ENCODE results near the gene SEMA4D. TPM values are rescaled to one million over a fixed set of nuclear protein-coding genes. Genes with fewer than 3 reads are reported as not detected.

Gene SEMA4D
- total RNA-seq, 4 donors from 2014 or later = 1.5 to 27.8 (median 11.6) TPM

DNA sequence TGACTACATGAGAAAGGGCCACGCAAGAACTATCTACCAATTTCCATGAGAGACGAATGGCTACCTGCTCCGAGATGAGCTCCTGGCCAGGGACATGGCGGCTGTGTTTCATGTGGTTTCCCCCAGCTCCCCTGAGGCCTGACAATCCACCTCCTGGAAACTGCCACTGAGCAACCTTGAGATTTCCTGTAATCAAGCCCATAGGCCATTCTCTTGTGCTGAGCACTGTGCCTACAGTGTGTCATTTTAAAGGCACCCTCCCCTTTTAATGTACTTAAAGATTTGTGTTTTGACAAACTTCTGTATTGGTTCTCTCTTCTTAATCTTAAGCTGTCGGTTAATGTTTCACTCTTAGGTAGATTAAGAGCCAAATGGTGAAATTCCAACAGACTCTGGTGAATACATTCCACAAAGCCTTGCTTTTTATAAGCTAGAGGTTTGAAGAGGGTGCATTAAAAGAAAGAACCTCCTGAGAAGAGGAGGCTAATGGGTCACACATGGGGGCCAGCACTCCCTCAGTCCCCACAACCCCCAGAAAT lies 107.3 kb downstream of the SEMA4D start:
- no peaks in the 10 kb centered on the region for H3K36me3 ChIP-seq
- intact Hi-C loops (cut with DNase I; ENCODE audit: low total_unique reads) = no loop called here
- TF ChIP-seq POLR2A (IDR thresholded peaks at IDR 0.05) = no peak

DNA sequence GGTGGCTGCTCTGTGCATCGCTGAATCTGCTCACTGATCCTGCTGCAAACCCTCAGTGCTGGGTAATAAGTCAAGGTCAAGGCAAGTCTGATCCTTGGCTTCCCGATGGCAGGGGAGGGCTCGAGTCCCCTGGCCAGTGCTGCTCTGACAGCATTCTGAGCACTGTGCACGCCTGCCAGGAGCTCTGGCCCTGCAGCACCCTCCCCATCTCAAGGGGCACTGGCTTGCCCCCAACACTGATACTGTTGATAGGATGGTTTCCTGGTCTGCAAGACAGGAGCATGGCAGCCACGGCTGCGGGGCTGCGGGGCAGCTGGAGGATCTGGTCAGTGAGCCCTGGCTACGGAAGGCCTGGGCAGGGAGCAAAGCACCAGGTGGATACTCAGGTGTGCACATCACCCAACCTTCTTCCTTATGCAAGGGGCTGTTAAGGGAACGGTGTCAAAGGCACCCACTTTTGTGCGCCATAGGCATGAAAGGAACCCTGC lies 107.8 kb downstream of the SEMA4D start:
- intact Hi-C loops (cut with DNase I; ENCODE audit: low total_unique reads) = no loop called here
- Histone ChIP-seq H3K4me1 (no peaks in the 10 kb centered on the region), H3K27ac (no peak overlapping the region), H3K9me3 (no peaks in the 10 kb centered on the region), H3K36me3 (no peaks in the 10 kb centered on the region), H3K4me3 (no peak overlapping the region), H3K27me3 (no peaks in the 10 kb centered on the region)
- DNase-seq = no peak
- TF ChIP-seq, protein P1, sequence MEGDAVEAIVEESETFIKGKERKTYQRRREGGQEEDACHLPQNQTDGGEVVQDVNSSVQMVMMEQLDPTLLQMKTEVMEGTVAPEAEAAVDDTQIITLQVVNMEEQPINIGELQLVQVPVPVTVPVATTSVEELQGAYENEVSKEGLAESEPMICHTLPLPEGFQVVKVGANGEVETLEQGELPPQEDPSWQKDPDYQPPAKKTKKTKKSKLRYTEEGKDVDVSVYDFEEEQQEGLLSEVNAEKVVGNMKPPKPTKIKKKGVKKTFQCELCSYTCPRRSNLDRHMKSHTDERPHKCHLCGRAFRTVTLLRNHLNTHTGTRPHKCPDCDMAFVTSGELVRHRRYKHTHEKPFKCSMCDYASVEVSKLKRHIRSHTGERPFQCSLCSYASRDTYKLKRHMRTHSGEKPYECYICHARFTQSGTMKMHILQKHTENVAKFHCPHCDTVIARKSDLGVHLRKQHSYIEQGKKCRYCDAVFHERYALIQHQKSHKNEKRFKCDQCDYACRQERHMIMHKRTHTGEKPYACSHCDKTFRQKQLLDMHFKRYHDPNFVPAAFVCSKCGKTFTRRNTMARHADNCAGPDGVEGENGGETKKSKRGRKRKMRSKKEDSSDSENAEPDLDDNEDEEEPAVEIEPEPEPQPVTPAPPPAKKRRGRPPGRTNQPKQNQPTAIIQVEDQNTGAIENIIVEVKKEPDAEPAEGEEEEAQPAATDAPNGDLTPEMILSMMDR (IDR thresholded peaks at IDR 0.05) = no peak
- no peak for TF ChIP-seq POLR2A (IDR thresholded peaks at IDR 0.05)

More for the DNA sequence above, 107.3 kb downstream of the SEMA4D start:
- no peaks in the 10 kb centered on the region for H3K27me3 ChIP-seq
- no peak overlapping the region for H3K27ac ChIP-seq
- no peak for DNase-seq
- no peak overlapping the region for H3K4me3 ChIP-seq
- no peaks in the 10 kb centered on the region for H3K4me1 ChIP-seq
- no peaks in the 10 kb centered on the region for H3K9me3 ChIP-seq

DNA sequence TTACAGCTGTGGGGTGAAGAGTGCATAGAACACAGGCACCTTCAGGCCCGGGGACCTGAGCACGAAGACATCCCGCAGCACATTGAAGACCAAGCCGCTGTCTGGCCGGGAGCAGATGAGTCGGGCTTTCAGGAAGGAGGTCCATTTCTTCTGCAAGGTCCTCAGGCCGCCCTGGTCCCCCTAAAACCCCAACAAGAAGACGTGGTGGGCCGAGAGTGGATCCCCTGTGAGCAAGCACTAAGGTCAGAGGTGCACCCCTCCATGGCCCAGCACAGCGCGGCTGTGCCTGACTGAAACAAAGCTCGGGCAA lies 109.1 kb downstream of the SEMA4D start:
- H3K36me3 ChIP-seq = no peaks in the 10 kb centered on the region
- intact Hi-C loops (cut with DNase I; ENCODE audit: low total_unique reads) = no loop called here

DNA sequence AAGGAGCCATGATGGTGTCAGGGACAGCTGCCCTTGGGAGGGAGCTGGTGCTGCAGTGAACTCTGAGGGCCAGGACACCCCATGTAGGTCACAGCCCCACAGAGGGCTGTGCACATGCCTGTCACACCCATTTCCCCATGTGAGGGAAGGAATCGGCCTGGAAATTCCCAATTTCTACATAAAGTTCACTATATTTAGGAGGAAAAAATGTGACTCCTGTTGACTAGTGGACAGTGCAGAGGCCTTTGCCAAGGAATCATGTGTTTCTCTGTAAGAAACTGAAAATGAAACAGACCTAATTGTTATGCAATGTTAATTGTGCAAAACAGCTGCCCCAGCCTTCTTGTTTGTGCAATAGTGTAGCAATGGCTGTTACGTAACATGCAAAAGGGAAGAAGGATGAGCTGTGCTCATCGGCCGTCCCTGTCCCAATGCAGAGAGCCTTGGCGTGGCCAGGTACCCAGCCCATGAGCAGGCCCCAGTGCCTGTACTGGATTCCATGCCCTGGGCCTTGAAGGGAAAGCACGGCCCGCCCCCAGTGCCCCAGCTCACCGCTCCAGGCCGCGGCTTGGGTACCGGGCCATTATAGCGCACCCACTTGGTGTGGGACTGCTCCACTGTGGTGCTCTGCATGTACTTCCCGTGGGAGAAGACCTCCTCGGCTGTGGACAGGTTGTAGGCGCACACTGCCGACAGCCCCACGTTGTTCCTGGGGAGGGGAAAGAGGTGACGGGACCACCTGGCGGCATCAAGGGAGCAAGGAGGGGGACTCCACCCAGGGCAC lies 109.6 kb downstream of the SEMA4D start:
- intact Hi-C loops (cut with DNase I; ENCODE audit: low total_unique reads) = no loop called here
- no peaks in the 10 kb centered on the region for H3K27me3 ChIP-seq
- H3K27ac ChIP-seq = peak overlapping the region; percentile 62 to 75
- H3K4me3 ChIP-seq = no peak overlapping the region
- H3K36me3 ChIP-seq = no peaks in the 10 kb centered on the region
- DNase-seq = peak; percentile 62 to 75
- TF ChIP-seq, protein P1 (IDR thresholded peaks at IDR 0.05) = peak in 1 of 4 experiments; percentile 10
- no peak for TF ChIP-seq POLR2A (IDR thresholded peaks at IDR 0.05)
- H3K9me3 ChIP-seq = no peaks in the 10 kb centered on the region
- H3K4me1 ChIP-seq = no peaks in the 10 kb centered on the region

More for the DNA sequence above, 109.1 kb downstream of the SEMA4D start:
- Histone ChIP-seq H3K9me3 (no peaks in the 10 kb centered on the region), H3K27ac (peak overlapping the region; percentile 62 to 75), H3K4me3 (no peak overlapping the region), H3K4me1 (no peaks in the 10 kb centered on the region), H3K27me3 (no peaks in the 10 kb centered on the region)
- no peak for DNase-seq
- no peak for TF ChIP-seq POLR2A (IDR thresholded peaks at IDR 0.05)
- TF ChIP-seq, protein P1 (IDR thresholded peaks at IDR 0.05) = no peak

DNA sequence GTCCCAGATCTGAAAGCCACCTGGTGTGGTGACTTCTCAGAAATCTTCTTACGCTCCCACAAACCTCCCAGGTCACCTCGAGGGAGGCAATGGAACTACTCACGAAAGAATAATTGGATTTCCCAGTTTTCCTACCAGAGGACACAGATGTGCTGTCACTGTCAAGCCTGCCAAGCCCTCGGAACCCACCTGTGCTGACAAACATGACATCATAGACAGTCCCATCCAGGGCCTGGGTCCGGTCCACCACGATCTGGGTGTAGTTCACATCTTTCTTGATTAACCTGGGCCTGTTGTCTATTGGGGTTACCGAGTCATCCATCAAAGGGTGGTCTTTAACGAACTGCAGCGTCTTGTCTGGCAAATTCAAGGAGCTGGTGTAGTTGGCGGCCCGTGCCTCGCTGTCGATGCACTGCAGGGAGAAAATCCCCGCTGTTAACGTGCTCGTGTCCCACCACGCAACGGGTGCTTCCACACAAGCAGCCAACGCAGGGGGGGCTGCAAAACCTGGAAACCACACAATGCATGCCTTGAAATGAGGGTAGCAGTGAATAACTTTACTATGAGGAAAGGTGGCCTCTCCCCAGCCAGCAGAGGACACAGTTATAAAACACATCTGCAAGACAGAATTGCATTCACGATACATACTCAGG lies 110.6 kb downstream of the SEMA4D start:
- intact Hi-C loops (cut with DNase I; ENCODE audit: low total_unique reads) = no loop called here
- Histone ChIP-seq H3K27ac (peak overlapping the region; percentile 51 to 59), H3K4me3 (no peak overlapping the region), H3K27me3 (no peaks in the 10 kb centered on the region), H3K9me3 (no peaks in the 10 kb centered on the region), H3K4me1 (no peaks in the 10 kb centered on the region), H3K36me3 (no peaks in the 10 kb centered on the region)
- TF ChIP-seq, protein P1 (IDR thresholded peaks at IDR 0.05) = no peak
- TF ChIP-seq POLR2A (IDR thresholded peaks at IDR 0.05) = no peak
- DNase-seq = no peak

All from uterus (tissue), 4 donors.